ENCODE data around the gene TIAM2. TPM values are rescaled to one million over a fixed set of nuclear protein-coding genes. Genes with fewer than 3 reads are reported as not detected.
"Not testable (repeated sequence)": the region's sequence is repeated elsewhere in the genome, so short reads cannot be mapped to it uniquely, and the experiment has no call there.

TIAM2 gene
- total RNA-seq, 4 donors from 2014 or later, result 4.8 to 11.4 (median 6.7) TPM

DNA sequence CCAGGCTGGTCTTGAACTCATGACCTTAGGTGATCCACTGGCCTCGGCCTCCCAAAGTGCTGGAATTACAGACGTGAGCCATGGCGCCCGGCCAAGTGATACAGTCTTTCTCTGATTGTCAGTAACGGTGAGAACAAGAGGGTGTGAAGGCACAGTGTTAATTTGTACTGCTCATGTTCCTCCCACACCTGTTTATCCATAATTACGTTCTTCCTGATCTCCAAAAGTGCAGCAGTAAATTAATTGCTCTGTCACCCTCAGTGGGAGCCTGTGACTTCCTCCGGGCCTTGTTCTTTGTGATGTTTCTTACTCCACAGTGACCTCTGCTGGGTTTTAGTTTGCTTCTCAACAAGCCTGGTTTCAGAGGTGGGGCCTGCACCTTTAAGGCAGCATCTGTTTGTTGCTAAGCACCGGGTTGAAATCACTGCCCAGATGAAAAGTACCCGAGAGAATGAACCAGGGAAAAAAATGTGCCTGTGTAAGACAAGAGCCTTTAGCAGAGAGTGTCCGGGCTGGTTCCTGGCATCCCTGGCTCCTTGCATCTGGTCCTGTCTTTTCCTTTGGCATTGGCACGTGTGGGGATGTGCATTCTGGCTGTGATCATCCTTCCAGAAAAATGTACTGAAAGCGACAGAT, 179.6 kb downstream of the TIAM2 start:
- WGBS, result 21% methylated on average over 12 of the region's 12 CpGs
- Histone ChIP-seq H3K27me3 (no peaks in the 10 kb centered on the region), H3K4me1 (peaks cover 18% of the 10 kb centered on the region), H3K36me3 (no peaks in the 10 kb centered on the region), H3K9me3 (no peaks in the 10 kb centered on the region), H3K4me3 (no peak overlapping the region), H3K27ac (no peak overlapping the region)
- DNase-seq (ENCODE audit: low spot score in 2 of 2), result no peak
- no peak for TF ChIP-seq EP300 (IDR thresholded peaks at IDR 0.05)
- TF ChIP-seq CTCF (IDR thresholded peaks at IDR 0.05), result peak in 1 of 2 donors; percentile 55
- TF ChIP-seq POLR2A (IDR thresholded peaks at IDR 0.05), result no peak

DNA sequence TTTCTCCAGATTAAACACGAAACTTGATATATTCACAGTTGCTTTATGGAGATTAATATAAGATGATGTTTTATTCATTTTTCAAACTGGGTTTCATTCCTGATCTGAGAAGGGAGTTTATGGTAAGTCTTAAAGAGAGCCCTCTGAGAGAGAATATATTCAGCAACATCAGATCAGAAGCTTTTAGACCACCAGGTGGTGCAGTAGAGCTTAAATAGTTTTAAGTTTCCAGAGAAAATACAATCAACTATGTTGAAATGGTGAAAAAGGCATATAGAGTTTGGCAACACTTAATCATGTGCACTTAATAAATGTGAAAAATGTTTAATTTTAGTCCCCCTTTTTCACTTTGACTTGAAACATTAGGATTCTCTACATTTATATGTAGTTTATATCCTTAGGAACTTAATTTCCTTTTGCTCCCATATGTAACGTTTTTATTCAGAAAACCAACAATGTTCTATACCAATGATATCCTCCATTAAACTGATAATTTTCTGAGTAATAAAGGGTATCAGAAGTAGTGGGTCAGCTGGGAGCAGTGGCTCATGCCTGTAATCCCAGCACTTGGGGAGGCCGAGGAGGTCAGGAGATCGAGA, 182.3 kb downstream of the TIAM2 start:
- Histone ChIP-seq H3K9me3 (no peaks in the 10 kb centered on the region), H3K36me3 (no peaks in the 10 kb centered on the region)
- 88% methylated on average over 4 of the region's 4 CpGs for WGBS

DNA sequence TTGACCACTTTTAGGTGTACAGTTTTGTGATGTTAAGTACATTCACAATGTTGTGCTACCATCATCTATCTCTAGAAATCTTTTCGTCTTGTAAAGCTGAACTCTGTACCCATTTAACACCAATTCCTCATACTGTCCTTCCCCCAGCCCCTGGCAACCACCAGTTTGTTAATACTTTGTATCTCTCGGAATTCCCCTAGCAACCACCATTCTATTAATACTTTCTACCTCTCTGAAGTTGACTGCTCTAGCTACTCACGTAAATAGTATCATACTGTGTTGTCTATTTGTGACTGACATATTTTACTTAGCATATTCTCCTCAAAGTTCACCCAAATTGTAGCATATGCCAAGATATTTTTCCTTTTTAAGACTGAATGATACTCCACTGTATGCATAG, 186.4 kb downstream of the TIAM2 start:
- Histone ChIP-seq H3K27ac (no peak overlapping the region), H3K4me3 (no peak overlapping the region), H3K9me3 (no peaks in the 10 kb centered on the region), H3K27me3 (no peaks in the 10 kb centered on the region), H3K36me3 (no peaks in the 10 kb centered on the region), H3K4me1 (peaks cover 10% of the 10 kb centered on the region)
- TF ChIP-seq EP300 (IDR thresholded peaks at IDR 0.05) (no peak), CTCF (IDR thresholded peaks at IDR 0.05) (no peak), POLR2A (IDR thresholded peaks at IDR 0.05) (no peak), POLR2AphosphoS5 (IDR thresholded peaks at IDR 0.05) (no peak)
- WGBS, result 85% methylated on average over 3 of the region's 3 CpGs
- no peak for DNase-seq (ENCODE audit: low spot score in 2 of 2)

More for the DNA sequence above, 182.3 kb downstream of the TIAM2 start:
- no peak overlapping the region for H3K4me3 ChIP-seq
- no peaks in the 10 kb centered on the region for H3K27me3 ChIP-seq
- no peak overlapping the region for H3K27ac ChIP-seq
- no peak for DNase-seq (ENCODE audit: low spot score in 2 of 2)
- H3K4me1 ChIP-seq, result peaks cover 3% of the 10 kb centered on the region
- TF ChIP-seq POLR2A (IDR thresholded peaks at IDR 0.05) (no peak), CTCF (IDR thresholded peaks at IDR 0.05) (peak; percentile 52 to 73)

- no peaks in the 10 kb centered on the region for H3K27me3 ChIP-seq
- TF ChIP-seq POLR2AphosphoS5 (IDR thresholded peaks at IDR 0.05) (no peak), CTCF (IDR thresholded peaks at IDR 0.05) (no peak), EP300 (IDR thresholded peaks at IDR 0.05) (no peak), POLR2A (IDR thresholded peaks at IDR 0.05) (no peak)
- no peak overlapping the region for H3K4me3 ChIP-seq
- H3K4me1 ChIP-seq, result peaks cover 16% of the 10 kb centered on the region
- no peak overlapping the region for H3K27ac ChIP-seq
- WGBS, result 92% methylated on average over 16 of the region's 16 CpGs
- H3K9me3 ChIP-seq, result no peaks in the 10 kb centered on the region
- H3K36me3 ChIP-seq, result no peaks in the 10 kb centered on the region
- DNase-seq (ENCODE audit: low spot score in 2 of 2), result no peak
These were observed 187.0 kb downstream of the TIAM2 start for GRCh38 chr6:155182103-155182502.

DNA sequence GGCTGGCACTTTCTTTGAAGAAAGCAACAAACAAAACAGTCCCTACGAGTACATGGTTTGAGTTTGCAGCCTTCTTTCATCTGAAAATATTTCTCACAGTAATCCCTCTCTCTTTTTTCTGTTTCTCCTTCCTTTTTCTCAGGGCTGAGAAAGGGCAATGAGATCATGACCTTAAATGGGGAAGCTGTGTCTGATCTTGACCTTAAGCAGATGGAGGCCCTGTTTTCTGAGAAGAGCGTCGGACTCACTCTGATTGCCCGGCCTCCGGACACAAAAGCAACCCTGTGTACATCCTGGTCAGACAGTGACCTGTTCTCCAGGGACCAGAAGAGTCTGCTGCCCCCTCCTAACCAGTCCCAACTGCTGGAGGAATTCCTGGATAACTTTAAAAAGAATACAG, 188.0 kb downstream of the TIAM2 start:
- 56% methylated on average over 5 of the region's 5 CpGs for WGBS
- no peak overlapping the region for H3K27ac ChIP-seq
- no peak for DNase-seq (ENCODE audit: low spot score in 2 of 2)

GRCh38 chr6:155185041-155185440, 189.9 kb downstream of the TIAM2 start:
- not testable (repeated sequence) for H3K4me3 ChIP-seq, H3K9me3 ChIP-seq, H3K36me3 ChIP-seq, H3K27ac ChIP-seq, H3K27me3 ChIP-seq
- DNase-seq (ENCODE audit: low spot score in 2 of 2), result peak in 1 of 2 donors; percentile 29
- H3K4me1 ChIP-seq, result peaks cover 27% of the 10 kb centered on the region
- 89% methylated on average over 9 of the region's 9 CpGs for WGBS

More for the DNA sequence above, 188.0 kb downstream of the TIAM2 start:
- no peak overlapping the region for H3K4me3 ChIP-seq
- no peaks in the 10 kb centered on the region for H3K27me3 ChIP-seq
- TF ChIP-seq POLR2AphosphoS5 (IDR thresholded peaks at IDR 0.05) (no peak), CTCF (IDR thresholded peaks at IDR 0.05) (no peak), EP300 (IDR thresholded peaks at IDR 0.05) (no peak), POLR2A (IDR thresholded peaks at IDR 0.05) (no peak)
- H3K36me3 ChIP-seq, result no peaks in the 10 kb centered on the region
- peaks cover 18% of the 10 kb centered on the region for H3K4me1 ChIP-seq
- H3K9me3 ChIP-seq, result no peaks in the 10 kb centered on the region
